ENCODE results near the gene AVPR1B. TPM values are rescaled to one million over a fixed set of nuclear protein-coding genes. Genes with fewer than 3 reads are reported as not detected.
A peak's percentile ranks its signal among the peaks of the same experiment; 100 is the strongest.

The AVPR1B gene
- total RNA-seq, 1 experiment from 2014 or later, result not detected

DNA sequence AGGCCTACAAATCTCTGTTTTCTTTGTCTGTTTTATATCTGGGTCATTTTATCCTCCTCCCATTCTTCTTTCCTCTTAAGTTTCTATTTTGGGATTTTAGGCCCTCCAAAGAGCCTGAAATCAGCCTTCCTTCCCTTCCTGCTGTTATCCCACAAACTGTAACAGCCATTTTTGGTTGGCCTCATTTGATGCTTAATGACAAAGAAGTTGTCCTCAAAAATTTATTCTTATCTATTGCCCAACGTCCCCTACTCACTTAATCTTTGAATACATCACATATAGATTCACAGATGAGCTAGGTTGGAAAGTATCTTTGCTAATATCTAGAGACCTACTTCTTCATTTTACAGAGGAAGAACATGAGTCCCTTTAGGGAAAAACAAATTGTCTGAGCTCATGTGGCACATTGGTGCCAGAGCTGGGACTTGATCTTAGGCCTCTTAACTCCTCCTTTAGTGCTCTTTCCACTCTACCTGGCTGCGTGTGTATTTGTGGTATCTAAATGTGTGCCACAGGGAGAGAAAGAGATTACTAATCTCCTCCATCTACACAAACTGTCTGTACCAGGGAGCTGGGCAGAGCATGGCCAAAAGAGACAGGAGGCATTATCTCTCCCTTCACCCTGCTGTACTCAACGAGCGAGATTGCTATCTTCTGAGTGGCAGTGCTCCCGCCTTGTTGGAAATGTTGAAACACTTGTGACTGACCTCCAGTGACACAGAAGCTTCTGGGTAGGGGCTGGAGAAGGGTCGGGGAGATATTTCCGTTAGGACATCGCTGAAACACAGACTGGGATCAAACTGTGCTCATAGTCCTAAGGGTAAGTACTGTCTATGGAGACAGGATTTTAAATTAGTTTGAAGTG is 34.1 kb downstream of the AVPR1B start:
- Histone ChIP-seq H3K9ac (ENCODE audit: low read length) (no peak overlapping the region), H3K9me3 (ENCODE audit: low read length) (no peaks in the 10 kb centered on the region), H3K9me2 (replicated peaks; ENCODE audit: insufficient read depth, low read length) (no peaks in the 10 kb centered on the region), H3K27me3 (ENCODE audit: low read length) (no peaks in the 10 kb centered on the region), H3K4me3 (ENCODE audit: low read length) (no peak overlapping the region), H3K4me1 (ENCODE audit: low read length) (no peaks in the 10 kb centered on the region), H3K27ac (ENCODE audit: low read length) (no peak overlapping the region), H3K36me3 (ENCODE audit: insufficient read depth, low read length) (no peaks in the 10 kb centered on the region), H3K4me2 (ENCODE audit: low read depth, low read length, poor library complexity, severe bottlenecking) (no peak overlapping the region), H3K79me2 (ENCODE audit: low read length) (no peaks in the 10 kb centered on the region), H2AFZ (ENCODE audit: low read length) (no peak overlapping the region), H4K20me1 (ENCODE audit: insufficient read depth, low read depth, low read length) (no peaks in the 10 kb centered on the region)
- peak; percentile 11 for DNase-seq

DNA sequence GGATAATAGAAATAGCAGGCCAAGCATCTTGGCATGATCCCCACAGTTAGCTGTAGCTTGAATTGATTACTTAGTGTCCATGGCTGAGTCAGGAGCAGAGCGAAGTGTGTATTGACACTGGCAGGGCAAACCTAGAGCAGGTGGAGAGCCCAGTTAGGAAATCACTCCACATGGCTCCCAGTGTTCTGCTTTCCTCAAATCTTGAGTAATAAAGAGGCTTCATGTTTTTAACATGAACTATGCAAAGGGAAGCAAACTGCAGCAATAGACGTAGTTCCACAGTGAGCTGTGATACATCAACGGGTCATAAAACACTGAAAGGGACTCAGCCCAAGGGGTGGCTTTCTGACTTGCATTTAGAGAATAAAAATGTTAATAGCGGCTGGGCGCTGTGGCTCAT is 35.3 kb downstream of the AVPR1B start:
- Histone ChIP-seq H3K9me3 (ENCODE audit: low read length) (no peaks in the 10 kb centered on the region), H3K9ac (ENCODE audit: low read length) (no peak overlapping the region), H3K79me2 (ENCODE audit: low read length) (no peaks in the 10 kb centered on the region), H3K9me2 (replicated peaks; ENCODE audit: insufficient read depth, low read length) (no peaks in the 10 kb centered on the region), H3K4me1 (ENCODE audit: low read length) (no peaks in the 10 kb centered on the region), H3K4me3 (ENCODE audit: low read length) (no peak overlapping the region), H3K4me2 (ENCODE audit: low read depth, low read length, poor library complexity, severe bottlenecking) (no peak overlapping the region), H2AFZ (ENCODE audit: low read length) (no peak overlapping the region), H4K20me1 (ENCODE audit: insufficient read depth, low read depth, low read length) (no peaks in the 10 kb centered on the region), H3K36me3 (ENCODE audit: insufficient read depth, low read length) (no peaks in the 10 kb centered on the region), H3K27me3 (ENCODE audit: low read length) (no peaks in the 10 kb centered on the region), H3K27ac (ENCODE audit: low read length) (no peak overlapping the region)
- no peak for DNase-seq

DNA sequence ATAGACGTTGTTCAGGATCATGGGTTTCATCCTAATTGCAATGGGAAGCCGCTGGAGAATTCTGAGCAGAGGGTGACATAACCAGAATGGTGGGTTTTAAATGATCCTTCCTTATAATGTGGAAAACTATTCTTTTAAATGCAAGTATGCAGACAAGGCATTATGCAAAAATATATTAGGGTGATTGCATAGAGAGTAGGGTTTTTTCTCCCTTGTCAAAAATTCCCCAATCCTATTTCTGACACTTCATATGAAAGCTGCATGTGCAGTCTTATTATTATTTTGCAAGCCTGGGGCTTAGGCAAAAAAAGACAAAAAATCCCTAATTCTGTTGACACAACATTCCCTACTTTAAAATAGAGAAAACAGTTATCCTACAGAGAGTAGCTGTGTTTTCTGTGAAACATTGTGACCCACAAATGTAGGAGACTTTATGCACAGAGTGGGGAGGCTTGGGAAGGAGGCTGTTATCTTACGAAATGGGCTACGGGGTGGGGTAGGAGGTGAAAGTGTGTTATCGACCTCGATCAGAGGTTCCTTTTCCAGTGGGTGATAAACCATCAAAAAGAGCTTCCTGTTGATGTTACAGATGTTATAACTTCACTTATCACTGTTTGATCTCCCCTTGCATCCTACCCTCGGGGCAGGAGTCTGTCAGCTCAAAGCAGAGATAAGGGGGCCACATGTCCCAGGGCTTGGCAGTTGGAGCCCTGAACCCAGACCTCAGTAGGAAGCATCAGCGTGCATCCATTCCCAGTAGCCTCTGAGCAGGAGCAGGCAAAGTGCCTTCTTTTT is 37.0 kb downstream of the AVPR1B start:
- Histone ChIP-seq H3K4me2 (ENCODE audit: low read depth, low read length, poor library complexity, severe bottlenecking) (no peak overlapping the region), H3K9me2 (replicated peaks; ENCODE audit: insufficient read depth, low read length) (no peaks in the 10 kb centered on the region), H3K79me2 (ENCODE audit: low read length) (no peaks in the 10 kb centered on the region), H3K27me3 (ENCODE audit: low read length) (no peaks in the 10 kb centered on the region), H3K9ac (ENCODE audit: low read length) (no peak overlapping the region), H3K4me1 (ENCODE audit: low read length) (no peaks in the 10 kb centered on the region), H3K9me3 (ENCODE audit: low read length) (no peaks in the 10 kb centered on the region), H3K36me3 (ENCODE audit: insufficient read depth, low read length) (no peaks in the 10 kb centered on the region), H4K20me1 (ENCODE audit: insufficient read depth, low read depth, low read length) (no peaks in the 10 kb centered on the region), H3K27ac (ENCODE audit: low read length) (no peak overlapping the region), H3K4me3 (ENCODE audit: low read length) (no peak overlapping the region), H2AFZ (ENCODE audit: low read length) (no peak overlapping the region)
- DNase-seq, result no peak

DNA sequence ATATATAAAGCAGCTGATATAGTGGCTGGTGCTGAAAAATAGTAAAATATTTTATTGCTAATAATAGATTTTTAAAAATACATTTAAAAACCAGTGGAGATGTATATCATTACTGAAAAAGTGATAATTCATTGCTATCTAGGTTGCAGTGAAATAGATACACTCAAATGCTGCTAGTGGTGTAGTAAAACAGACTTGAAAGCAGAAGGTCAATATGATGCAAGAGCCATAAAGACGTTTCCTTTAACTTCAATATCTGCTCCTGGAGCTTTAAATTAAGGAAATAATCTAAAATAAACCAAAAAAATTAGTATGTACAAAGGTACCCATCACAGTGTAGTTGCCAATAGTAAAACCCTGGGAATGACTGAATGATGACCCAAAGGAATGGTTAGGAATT is 38.1 kb downstream of the AVPR1B start:
- H3K36me3 ChIP-seq (ENCODE audit: insufficient read depth, low read length), result no peaks in the 10 kb centered on the region
- H2AFZ ChIP-seq (ENCODE audit: low read length), result no peak overlapping the region
- no peaks in the 10 kb centered on the region for H3K9me2 ChIP-seq (replicated peaks; ENCODE audit: insufficient read depth, low read length)
- H3K4me2 ChIP-seq (ENCODE audit: low read depth, low read length, poor library complexity, severe bottlenecking), result no peak overlapping the region
- no peaks in the 10 kb centered on the region for H4K20me1 ChIP-seq (ENCODE audit: insufficient read depth, low read depth, low read length)
- H3K27me3 ChIP-seq (ENCODE audit: low read length), result no peaks in the 10 kb centered on the region
- H3K4me3 ChIP-seq (ENCODE audit: low read length), result no peak overlapping the region
- H3K9ac ChIP-seq (ENCODE audit: low read length), result no peak overlapping the region
- H3K9me3 ChIP-seq (ENCODE audit: low read length), result no peaks in the 10 kb centered on the region
- H3K4me1 ChIP-seq (ENCODE audit: low read length), result no peaks in the 10 kb centered on the region
- no peak for DNase-seq
- H3K79me2 ChIP-seq (ENCODE audit: low read length), result no peaks in the 10 kb centered on the region
- H3K27ac ChIP-seq (ENCODE audit: low read length), result no peak overlapping the region

DNA sequence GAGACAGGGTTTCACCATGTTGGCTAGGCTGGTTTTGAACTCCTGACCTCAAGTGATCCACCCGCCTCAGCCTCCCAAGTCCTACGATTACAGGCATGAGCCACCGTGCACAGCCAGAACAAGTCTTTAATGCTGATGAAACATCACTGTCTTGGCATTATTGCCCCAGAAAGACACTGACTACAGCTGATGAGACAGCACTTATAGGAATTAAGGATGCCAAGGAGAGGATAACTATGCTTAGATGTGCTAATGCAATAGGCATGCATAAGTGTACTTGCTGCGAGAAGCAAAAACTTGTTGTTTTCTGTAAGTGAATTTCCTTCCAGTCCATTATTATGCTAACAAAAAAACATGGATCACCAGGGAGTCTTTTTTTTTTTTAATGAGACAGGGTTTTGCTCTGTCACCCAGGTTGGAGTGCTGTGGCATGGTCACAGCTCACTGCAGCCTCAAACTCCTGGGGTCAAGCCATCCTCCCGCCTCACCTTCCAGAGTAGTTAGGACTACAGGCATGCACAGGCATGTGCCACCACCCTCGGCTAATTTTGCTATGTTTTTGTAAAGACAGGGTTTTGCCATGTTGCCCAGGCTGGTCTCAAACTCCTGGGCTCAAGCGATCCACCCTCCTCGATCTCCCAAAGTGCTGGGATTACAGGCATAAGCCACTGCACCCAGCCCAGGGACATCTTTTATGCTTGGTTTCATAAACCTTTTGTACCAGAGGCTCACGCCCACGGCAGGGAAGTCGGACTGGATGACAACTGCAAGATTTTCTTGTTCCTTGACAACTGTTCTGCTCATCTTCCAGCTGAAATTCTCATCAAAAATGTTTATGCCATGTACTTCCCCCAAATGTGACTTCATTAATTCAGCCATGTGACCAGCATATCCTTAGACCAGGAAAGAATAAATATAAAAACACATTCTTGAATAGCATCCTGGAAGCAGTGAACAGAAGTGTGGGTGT is 41.1 kb downstream of the AVPR1B start:
- Histone ChIP-seq H3K27ac (ENCODE audit: low read length) (no peak overlapping the region), H3K9me3 (ENCODE audit: low read length) (no peaks in the 10 kb centered on the region), H3K36me3 (ENCODE audit: insufficient read depth, low read length) (no peaks in the 10 kb centered on the region), H3K4me3 (ENCODE audit: low read length) (no peak overlapping the region), H3K27me3 (ENCODE audit: low read length) (no peaks in the 10 kb centered on the region), H3K4me2 (ENCODE audit: low read depth, low read length, poor library complexity, severe bottlenecking) (no peak overlapping the region), H4K20me1 (ENCODE audit: insufficient read depth, low read depth, low read length) (no peaks in the 10 kb centered on the region), H3K9ac (ENCODE audit: low read length) (no peak overlapping the region), H3K9me2 (replicated peaks; ENCODE audit: insufficient read depth, low read length) (no peaks in the 10 kb centered on the region), H3K4me1 (ENCODE audit: low read length) (no peaks in the 10 kb centered on the region), H3K79me2 (ENCODE audit: low read length) (no peaks in the 10 kb centered on the region), H2AFZ (ENCODE audit: low read length) (no peak overlapping the region)
- no peak for DNase-seq

DNA sequence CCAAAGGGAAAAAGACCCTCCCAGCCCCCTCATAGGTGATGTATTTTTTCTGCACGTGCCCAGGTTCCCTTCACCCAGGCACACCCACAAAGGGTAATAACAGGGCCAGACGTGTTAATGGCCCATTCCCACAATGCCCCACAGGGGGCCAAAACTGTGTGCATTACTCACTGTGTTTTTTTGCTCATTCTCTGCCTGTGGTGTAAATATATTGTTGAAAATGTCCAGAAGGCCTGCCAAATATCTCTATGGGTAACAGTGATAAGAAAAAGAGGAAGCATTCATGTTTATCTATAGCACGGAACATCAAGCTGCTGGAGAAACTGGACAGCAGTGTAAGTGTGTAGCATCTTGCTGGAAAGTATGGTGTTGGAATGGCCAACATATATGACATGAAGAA is 42.3 kb downstream of the AVPR1B start:
- Histone ChIP-seq H2AFZ (ENCODE audit: low read length) (no peak overlapping the region), H3K27me3 (ENCODE audit: low read length) (no peaks in the 10 kb centered on the region), H3K79me2 (ENCODE audit: low read length) (no peaks in the 10 kb centered on the region), H3K9me3 (ENCODE audit: low read length) (no peaks in the 10 kb centered on the region), H3K4me1 (ENCODE audit: low read length) (no peaks in the 10 kb centered on the region), H3K9ac (ENCODE audit: low read length) (no peak overlapping the region), H3K4me3 (ENCODE audit: low read length) (no peak overlapping the region), H3K9me2 (replicated peaks; ENCODE audit: insufficient read depth, low read length) (no peaks in the 10 kb centered on the region), H3K36me3 (ENCODE audit: insufficient read depth, low read length) (no peaks in the 10 kb centered on the region), H3K4me2 (ENCODE audit: low read depth, low read length, poor library complexity, severe bottlenecking) (no peak overlapping the region), H4K20me1 (ENCODE audit: insufficient read depth, low read depth, low read length) (no peaks in the 10 kb centered on the region), H3K27ac (ENCODE audit: low read length) (no peak overlapping the region)
- DNase-seq, result no peak

DNA sequence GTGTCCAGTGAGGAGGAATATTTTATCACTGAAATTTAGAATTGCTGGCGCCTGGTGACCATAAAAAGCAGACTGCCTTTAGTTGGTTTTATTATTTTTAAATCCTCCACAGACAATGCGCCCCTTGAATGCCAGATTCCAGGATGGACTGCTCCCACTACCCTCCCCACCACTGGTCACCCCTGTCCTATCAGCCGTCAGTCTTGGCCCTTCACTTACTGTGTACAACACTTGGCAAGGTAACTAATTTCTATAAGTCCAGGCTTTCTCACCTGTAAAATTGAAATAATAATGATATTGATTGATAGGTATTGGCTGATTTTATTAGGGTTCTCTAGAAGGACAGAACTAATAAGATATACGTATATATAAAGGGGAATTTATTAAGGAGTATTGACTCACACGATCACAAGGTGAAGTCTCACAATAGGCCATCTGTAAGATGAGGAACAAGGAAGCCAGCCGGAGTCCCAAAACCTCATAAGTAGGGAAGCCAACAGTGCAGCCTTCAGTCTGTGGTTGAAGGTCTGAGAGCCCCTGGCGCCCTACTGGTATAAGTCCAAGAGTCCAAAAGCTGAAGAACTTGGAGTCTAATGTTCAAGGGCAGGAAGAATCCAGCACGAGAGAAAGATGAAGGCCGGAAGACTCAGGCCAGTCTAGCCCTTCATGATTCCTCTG is 46.4 kb downstream of the AVPR1B start:
- H2AFZ ChIP-seq (ENCODE audit: low read length), result no peak overlapping the region
- H3K4me3 ChIP-seq (ENCODE audit: low read length), result no peak overlapping the region
- H3K27me3 ChIP-seq (ENCODE audit: low read length), result no peaks in the 10 kb centered on the region
- H4K20me1 ChIP-seq (ENCODE audit: insufficient read depth, low read depth, low read length), result no peaks in the 10 kb centered on the region
- no peak overlapping the region for H3K27ac ChIP-seq (ENCODE audit: low read length)
- no peaks in the 10 kb centered on the region for H3K4me1 ChIP-seq (ENCODE audit: low read length)
- no peak overlapping the region for H3K9ac ChIP-seq (ENCODE audit: low read length)
- H3K79me2 ChIP-seq (ENCODE audit: low read length), result no peaks in the 10 kb centered on the region
- H3K36me3 ChIP-seq (ENCODE audit: insufficient read depth, low read length), result no peaks in the 10 kb centered on the region
- no peak for DNase-seq
- no peaks in the 10 kb centered on the region for H3K9me2 ChIP-seq (replicated peaks; ENCODE audit: insufficient read depth, low read length)
- H3K9me3 ChIP-seq (ENCODE audit: low read length), result no peaks in the 10 kb centered on the region
- no peak overlapping the region for H3K4me2 ChIP-seq (ENCODE audit: low read depth, low read length, poor library complexity, severe bottlenecking)
